H1 (cell line): ENCODE results near the gene KLHL18. TPM values are rescaled to one million over a fixed set of nuclear protein-coding genes. Genes with fewer than 3 reads are reported as not detected.

ENCODE experiments used
- CTCF ChIA-PET: fragments of 300-600 bp; sonication (Branson Sonifier 250); formaldehyde crosslinking; loops from one replicate; lab custom pipeline; 2021; ENCODE audit not compliant: partially characterized antibody; lab: Charles Lee
- POLR2A ChIA-PET: fragments of 300-600 bp; sonication (Branson Sonifier 250); formaldehyde crosslinking; loops from one replicate; lab custom pipeline; 2021; ENCODE audit warnings: inconsistent platforms; ENCODE audit not compliant: partially characterized antibody; lab: Charles Lee
- DNase-seq, 2 experiments: peaks; one replicate each; pipeline versions ENCODE4 v3.0.0 to v3.0.0-alpha.2; 2010 to 2022; ENCODE audit warnings: low spot score in 2 of 2, low read depth in 1 of 2, mixed read lengths in 1 of 2
- FAIRE-seq: peaks from 2 replicates; lab custom pipeline; 2011; peaks lifted over from hg19 to GRCh38; lab: Jason Lieb, UNC
- H2AFZ ChIP-seq: 2 replicates; pipeline ENCODE4 v1.8.1; 2012; ENCODE audit warnings: low read length, inconsistent platforms
- H2AK5ac ChIP-seq: 2 replicates; pipeline ENCODE4 v1.6.1; 2013; ENCODE audit warnings: low read depth, low read length
- H2BK120ac ChIP-seq: replicated peaks from 2 replicates; pipeline ENCODE3; 2013; ENCODE audit warnings: low read depth, low read length, inconsistent platforms
- H2BK12ac ChIP-seq: 2 replicates; pipeline ENCODE4 v1.6.1; 2013; ENCODE audit warnings: low read depth, low read length
- H2BK15ac ChIP-seq: 2 replicates; pipeline ENCODE4 v1.6.1; 2013; ENCODE audit warnings: low read length
- H2BK20ac ChIP-seq: 2 replicates; pipeline ENCODE4 v1.6.1; 2013; ENCODE audit warnings: low read length
- H2BK5ac ChIP-seq: 2 replicates; pipeline ENCODE4 v1.6.1; 2013; ENCODE audit warnings: low read depth, low read length
- H3K14ac ChIP-seq: 2 replicates; pipeline ENCODE4 v1.6.1; 2013; ENCODE audit warnings: inconsistent platforms; ENCODE audit not compliant: insufficient read length
- H3K18ac ChIP-seq: 2 replicates; pipeline ENCODE4 v1.6.1; 2013; ENCODE audit warnings: low read length; ENCODE audit errors: extremely low read depth
- H3K23ac ChIP-seq: 2 replicates; pipeline ENCODE4 v1.6.1; 2013; ENCODE audit warnings: inconsistent platforms; ENCODE audit not compliant: insufficient read length
- H3K23me2 ChIP-seq: 2 replicates; pipeline ENCODE4 v1.6.1; 2013; ENCODE audit warnings: low read depth, low read length
- H3K27ac ChIP-seq: 2 replicates; pipeline ENCODE4 v1.6.1; 2011; ENCODE audit warnings: low read depth, low read length, inconsistent platforms
- H3K27me3 ChIP-seq, 4 experiments: replicated peaks in 1 of 4; 1 replicate in 1 of 4; 2 replicates in 3 of 4; pipeline versions ENCODE4 v1.6.1 to v1.8.1; 2011 to 2013; ENCODE audit warnings: low read length in 3 of 4, mild to moderate bottlenecking in 3 of 4, inconsistent platforms in 2 of 4, mixed read lengths in 2 of 4, moderate library complexity in 1 of 4; ENCODE audit not compliant: control insufficient read depth in 3 of 4, insufficient read depth in 3 of 4; ENCODE audit errors: extremely low read depth in 1 of 4
- H3K36me3 ChIP-seq, 4 experiments: 2 replicates each; pipeline versions ENCODE4 v1.6.1 to v1.8.1; 2011 to 2013; ENCODE audit warnings: mild to moderate bottlenecking in 4 of 4, low read length in 3 of 4, moderate library complexity in 2 of 4, control low read depth in 1 of 4, inconsistent platforms in 1 of 4; ENCODE audit not compliant: insufficient read depth in 4 of 4, control insufficient read depth in 2 of 4
- H3K4ac ChIP-seq: replicated peaks from 2 replicates; pipeline ENCODE3; 2013; ENCODE audit warnings: low read length, low read depth, mixed read lengths, inconsistent platforms; ENCODE audit not compliant: insufficient read length
- H3K4me1 ChIP-seq, 4 experiments: replicated peaks in 1 of 4; 1 replicate in 1 of 4; 2 replicates in 3 of 4; pipeline versions ENCODE4 v1.6.1 to v1.8.1; 2011 to 2013; ENCODE audit warnings: low read length in 3 of 4, inconsistent platforms in 2 of 4, mixed read lengths in 1 of 4; ENCODE audit not compliant: insufficient read depth in 4 of 4, control insufficient read depth in 3 of 4
- H3K4me2 ChIP-seq, 2 experiments: 2 replicates each; pipeline versions ENCODE4 v1.6.1 to v1.8.1; 2011 to 2013; ENCODE audit warnings: low read depth in 2 of 2, low read length in 2 of 2, control low read depth in 1 of 2, inconsistent platforms in 1 of 2, mild to moderate bottlenecking in 1 of 2; ENCODE audit not compliant: insufficient read depth in 1 of 2
- H3K4me3 ChIP-seq, 4 experiments: fragments of 200-600, 300-600 bp in 1 of 4; sonication (generic), shearing (Covaris generic), sonication (Bioruptor Twin) in 1 of 4; 2 replicates each; pipeline versions ENCODE4 v1.5.1 to v1.8.1; 2011 to 2016; ENCODE audit warnings: low read length in 4 of 4, low read depth in 3 of 4, control low read depth in 2 of 4, inconsistent platforms in 2 of 4, mild to moderate bottlenecking in 2 of 4, mixed read lengths in 1 of 4, moderate library complexity in 1 of 4; ENCODE audit not compliant: insufficient read depth in 2 of 4; ENCODE audit errors: extremely low read depth in 1 of 4
- H3K56ac ChIP-seq: replicated peaks from 2 replicates; pipeline ENCODE3; 2013; ENCODE audit warnings: low read depth, mild to moderate bottlenecking, mixed read lengths, low read length, inconsistent platforms; ENCODE audit not compliant: insufficient read length
- H3K79me1 ChIP-seq: 2 replicates; pipeline ENCODE4 v1.6.1; 2013; ENCODE audit warnings: low read depth, low read length, control low read depth
- H3K79me2 ChIP-seq, 2 experiments: 2 replicates each; pipeline versions ENCODE4 v1.6.1 to v1.8.1; 2012 to 2013; ENCODE audit warnings: low read length in 2 of 2, mild to moderate bottlenecking in 2 of 2, inconsistent platforms in 1 of 2; ENCODE audit not compliant: insufficient read depth in 2 of 2, control insufficient read depth in 1 of 2
- H3K9ac ChIP-seq, 4 experiments: replicated peaks in 1 of 4; 1 replicate in 1 of 4; 2 replicates in 3 of 4; pipeline versions ENCODE4 v1.6.1 to v1.8.1; 2011 to 2013; ENCODE audit warnings: low read depth in 3 of 4, low read length in 3 of 4, control low read depth in 2 of 4, mild to moderate bottlenecking in 2 of 4, moderate library complexity in 2 of 4, inconsistent platforms in 1 of 4; ENCODE audit errors: extremely low read depth in 1 of 4
- H3K9me3 ChIP-seq, 2 experiments: 2 replicates each; pipeline versions ENCODE4 v1.6.1 to v1.8.1; 2012 to 2013; ENCODE audit warnings: mild to moderate bottlenecking in 2 of 2, moderate library complexity in 2 of 2, control low read depth in 1 of 2, inconsistent platforms in 1 of 2, low read depth in 1 of 2, low read length in 1 of 2, mixed read lengths in 1 of 2; ENCODE audit not compliant: insufficient read depth in 2 of 2
- H4K20me1 ChIP-seq, 2 experiments: replicated peaks in 1 of 2; 2 replicates each; pipeline versions ENCODE3 to v1.8.1; 2011 to 2013; ENCODE audit warnings: inconsistent platforms in 2 of 2, low read length in 2 of 2, mild to moderate bottlenecking in 1 of 2; ENCODE audit not compliant: insufficient read depth in 2 of 2, control insufficient read depth in 1 of 2
- H4K5ac ChIP-seq: 2 replicates; pipeline ENCODE4 v1.6.1; 2013; ENCODE audit warnings: low read length, low read depth, mixed read lengths, inconsistent platforms; ENCODE audit not compliant: insufficient read length
- H4K8ac ChIP-seq: 2 replicates; pipeline ENCODE4 v1.8.0; 2013; ENCODE audit warnings: mild to moderate bottlenecking, moderate library complexity, low read length, inconsistent platforms; ENCODE audit not compliant: insufficient read depth; ENCODE audit errors: extremely low read depth
- H4K91ac ChIP-seq: replicated peaks from 2 replicates; pipeline ENCODE3; 2013; ENCODE audit warnings: low read length, mixed read lengths, inconsistent platforms; ENCODE audit not compliant: insufficient read length
- BCL11A ChIP-seq, 2 experiments: IDR thresholded peaks; one replicate each; pipeline ENCODE4 v1.6.1; 2011; ENCODE audit warnings: low read depth in 2 of 2, low read length in 2 of 2, mild to moderate bottlenecking in 2 of 2
- BRCA1 ChIP-seq: IDR thresholded peaks from 2 replicates; pipeline ENCODE4 v1.6.1; 2012; ENCODE audit warnings: low read depth, low read length, improper control_type of control experiment
- CTCF ChIP-seq, 3 experiments: IDR thresholded peaks; 1 replicate in 2 of 3; 2 replicates in 1 of 3; pipeline versions ENCODE4 v1.5.1 to v1.6.1; 2011; ENCODE audit warnings: low read length in 3 of 3, mild to moderate bottlenecking in 3 of 3, inconsistent platforms in 2 of 3, low read depth in 1 of 3, moderate library complexity in 1 of 3; ENCODE audit not compliant: insufficient read depth in 1 of 3; ENCODE audit errors: control extremely low read depth in 1 of 3
- EGR1 ChIP-seq: IDR thresholded peaks from 2 replicates; pipeline ENCODE4 v1.6.1; 2011; ENCODE audit warnings: low read depth, low read length, borderline replicate concordance
- FOSL1 ChIP-seq: IDR thresholded peaks from 2 replicates; pipeline ENCODE4 v1.6.1; 2011; ENCODE audit warnings: mild to moderate bottlenecking, low read depth, low read length, moderate library complexity; ENCODE audit not compliant: insufficient read depth
- GTF2F1 ChIP-seq: IDR thresholded peaks from 2 replicates; pipeline ENCODE4 v1.6.1; 2012; ENCODE audit warnings: low read depth, low read length, improper control_type of control experiment, borderline replicate concordance
- JUN ChIP-seq: IDR thresholded peaks from 2 replicates; pipeline ENCODE4 v1.6.1; 2011; ENCODE audit warnings: low read depth, mild to moderate bottlenecking, improper control_type of control experiment, low read length
- KDM4A ChIP-seq: IDR thresholded peaks from one replicate; pipeline ENCODE4 v1.7.1; 2012; ENCODE audit warnings: low read depth, mild to moderate bottlenecking, moderate library complexity, low read length, inconsistent platforms; ENCODE audit not compliant: severe bottlenecking
- POLR2A ChIP-seq, 2 experiments: IDR thresholded peaks; 1 replicate in 1 of 2; 2 replicates in 1 of 2; pipeline ENCODE4 v1.6.1; 2011; ENCODE audit warnings: low read depth in 2 of 2, low read length in 2 of 2, mild to moderate bottlenecking in 2 of 2; ENCODE audit errors: control extremely low read depth in 1 of 2
- SP2 ChIP-seq: IDR thresholded peaks from 2 replicates; pipeline ENCODE4 v1.6.1; 2012; ENCODE audit warnings: mild to moderate bottlenecking, low read length, inconsistent platforms
- TAF7 ChIP-seq: optimal IDR thresholded peaks from 2 replicates; pipeline ENCODE3; 2011; ENCODE audit warnings: low read depth, mild to moderate bottlenecking, inconsistent platforms, low read length, moderate library complexity, borderline replicate concordance
- WGBS, 2 experiments: shearing (Covaris generic) in 1 of 2; methylation state at CpG; one replicate each; pipeline versions ENCODE4 v1.1.6 to v1.1.7; 2013 to 2015; ENCODE audit warnings: low lambda C conversion rate in 2 of 2, mixed read lengths in 2 of 2, inconsistent platforms in 1 of 2, low coverage in 1 of 2, missing lambda C conversion rate in 1 of 2; ENCODE audit not compliant: insufficient replicate concordance in 2 of 2, insufficient coverage in 1 of 2, insufficient read length in 1 of 2; ENCODE audit errors: extremely low coverage in 1 of 2, missing lambda C conversion rate in 1 of 2; 5-methylcytosine and 5-hydroxymethylcytosine counted together
- polyA plus RNA-seq, 7 experiments: library from polyadenylated mRNA; depleted of rRNA in 3 of 7; stranded (reverse) in 5 of 7; unstranded in 2 of 7; fragments of >200 nt in 5 of 7; fragments of 200-250 nt in 2 of 7; gene quantifications; 1 replicate in 5 of 7; 2 replicates in 1 of 7; 4 replicates in 1 of 7; pipeline versions ENCODE4 v1.2.1 to v1.2.3, GENCODE V29; 2011 to 2013; ENCODE audit warnings: missing spikeins in 2 of 7, mixed read lengths in 2 of 7
- total RNA-seq: library from RNA; stranded (reverse); fragmentation: NEBNext Ultra II Directional; extraction: Animal tissue kit (Norgen Biotek cat#: 25700); gene quantifications from 2 replicates; pipeline ENCODE4 v1.2.1, GENCODE V29; 2021

KLHL18 gene
- total and polyA plus RNA-seq, 2 of the 8 experiments (the other 6 are each of a cell fraction or from before 2014, with no cell fraction given): 19.9 to 31.7 TPM

GRCh38 chr3:47259114-47259513 lies 23.6 kb upstream of the KLHL18 start:
- no peaks in the 10 kb centered on the region for H3K79me2 ChIP-seq
- 0 out of 2 replicates have a peak overlapping the region, but pooled peaks have one; percentile 39 for H2AK5ac ChIP-seq
- 95% methylated on average over 3 of the region's 3 CpGs; no CpG with 5 or more reads in 1 of the 2 experiments for WGBS, 2 experiments
- no peak overlapping the region for H2BK120ac ChIP-seq
- H3K23ac ChIP-seq: no peak overlapping the region
- no peak overlapping the region for H3K56ac ChIP-seq
- H3K27me3 ChIP-seq: no peaks in the 10 kb centered on the region; a peak in 1 of 7 replicates
- peak overlapping the region; percentile 40; the same call in 1 of the 2 replicates for H2BK5ac ChIP-seq
- ChIA-PET POLR2A (interaction anchor here (0.6 kb wide), 1 partner anchor 162 kb away, joined by 3 read pairs; no protein-coding TSS in a partner anchor), CTCF (interaction anchor here (0.9 kb wide), 1 partner anchor 9 kb away, joined by 3 read pairs; no protein-coding TSS in a partner anchor)
- H3K4me1 ChIP-seq: peaks cover 0 to 12% (median 5%) of the 10 kb centered on the region in 4 experiments; a peak in 6 of 7 replicates
- H3K4me3 ChIP-seq: no peak overlapping the region
- DNase-seq (no peak), FAIRE-seq (no peak)
- 0 out of 2 replicates have a peak overlapping the region, but pooled peaks have one; percentile 55 for H2BK12ac ChIP-seq
- no peaks in the 10 kb centered on the region for H4K20me1 ChIP-seq
- H2AFZ ChIP-seq: no peak overlapping the region
- no peak for TF ChIP-seq POLR2A (IDR thresholded peaks at IDR 0.05; ENCODE audit: control extremely low read depth in 1 of 2, low read depth in 2 of 2, low read length in 2 of 2)
- TF ChIP-seq FOSL1: no peak
- no peak for TF ChIP-seq SP2
- no peak for TF ChIP-seq JUN
- no peak for TF ChIP-seq BCL11A (IDR thresholded peaks at IDR 0.05; ENCODE audit: low read depth in 2 of 2, low read length in 2 of 2)
- no peak for TF ChIP-seq EGR1
- no peak for TF ChIP-seq GTF2F1
- TF ChIP-seq TAF7: no peak
- TF ChIP-seq KDM4A: no peak
- no peak for TF ChIP-seq CTCF (IDR thresholded peaks at IDR 0.05; ENCODE audit: control extremely low read depth in 1 of 3, insufficient read depth in 1 of 3, low read depth in 1 of 3, low read length in 3 of 3)
- no peak for TF ChIP-seq BRCA1
- H4K5ac ChIP-seq: no peak overlapping the region
- H3K27ac ChIP-seq: no peak overlapping the region
- no peaks in the 10 kb centered on the region for H3K79me1 ChIP-seq
- H2BK15ac ChIP-seq: no peak overlapping the region
- H3K9ac ChIP-seq: no peak overlapping the region; a peak in 1 of 7 replicates
- peak overlapping the region; percentile 87 for H2BK20ac ChIP-seq
- peak overlapping the region; percentile 84 for H3K4ac ChIP-seq
- H3K18ac ChIP-seq: peak overlapping the region; percentile 10; the same call in 1 of the 2 replicates
- no peaks in the 10 kb centered on the region for H3K23me2 ChIP-seq
- no peaks in the 10 kb centered on the region for H3K36me3 ChIP-seq
- no peaks in the 10 kb centered on the region for H3K9me3 ChIP-seq
- H3K4me2 ChIP-seq: no peak overlapping the region
- H3K14ac ChIP-seq: no peak overlapping the region
- H4K8ac ChIP-seq: no peak overlapping the region
- H4K91ac ChIP-seq: peak overlapping the region; percentile 75
